Measurements from ENCODE around the gene LRP1B.

Gene LRP1B

GRCh38 chr2:141586985-141587384 is 543.8 kb downstream of the LRP1B start:
- no peak overlapping the region for H4K8ac ChIP-seq (ENCODE audit: low read depth, low read length)
- no peaks in the 10 kb centered on the region for H3K79me2 ChIP-seq (ENCODE audit: control insufficient read depth, insufficient read depth, low read length)
- no peak overlapping the region for H2AK5ac ChIP-seq (ENCODE audit: low read length)
- no peaks in the 10 kb centered on the region for H3K27me3 ChIP-seq (ENCODE audit: insufficient read depth, low read length, poor library complexity)
- H4K5ac ChIP-seq (ENCODE audit: low read length), result no peak overlapping the region
- no peak overlapping the region for H3K27ac ChIP-seq (ENCODE audit: low read depth, low read length)
- no CpG with 5 or more reads among the region's 1 CpG for WGBS (ENCODE audit: extremely low coverage, insufficient coverage, low lambda C conversion rate)
- H3K36me3 ChIP-seq (ENCODE audit: control insufficient read depth, insufficient read depth, low read length), result no peaks in the 10 kb centered on the region
- no peak overlapping the region for H2BK15ac ChIP-seq (replicated peaks; ENCODE audit: low read depth)
- DNase-seq, result no peak
- no peak overlapping the region for H3K56ac ChIP-seq (ENCODE audit: low read length)
- no peak overlapping the region for H3K4me2 ChIP-seq (ENCODE audit: low read length)
- H3K9ac ChIP-seq (ENCODE audit: low read length), result no peak overlapping the region
- H3K4me3 ChIP-seq (ENCODE audit: low read length), result no peak overlapping the region
- no peak overlapping the region for H2BK5ac ChIP-seq (ENCODE audit: low read length)
- H3K23ac ChIP-seq (ENCODE audit: low read length), result no peak overlapping the region
- no peaks in the 10 kb centered on the region for H3K4me1 ChIP-seq (ENCODE audit: control insufficient read depth, low read depth, low read length)
- no peaks in the 10 kb centered on the region for H3K79me1 ChIP-seq (ENCODE audit: low read length)
- H2BK120ac ChIP-seq (ENCODE audit: low read depth, low read length), result no peak overlapping the region
- H3K4ac ChIP-seq (ENCODE audit: low read depth, low read length), result no peak overlapping the region
- H3K18ac ChIP-seq (ENCODE audit: low read length), result no peak overlapping the region

GRCh38 chr2:141582213-141582612 is 548.6 kb downstream of the LRP1B start:
- peak; percentile 44 for DNase-seq
- Histone ChIP-seq H2BK5ac (ENCODE audit: low read length) (no peak overlapping the region), H3K18ac (ENCODE audit: low read length) (no peak overlapping the region), H3K4me1 (ENCODE audit: control insufficient read depth, low read depth, low read length) (no peaks in the 10 kb centered on the region), H2BK15ac (replicated peaks; ENCODE audit: low read depth) (no peak overlapping the region), H2AK5ac (ENCODE audit: low read length) (no peak overlapping the region), H3K4me2 (ENCODE audit: low read length) (no peak overlapping the region), H3K79me1 (ENCODE audit: low read length) (no peaks in the 10 kb centered on the region), H4K8ac (ENCODE audit: low read depth, low read length) (no peak overlapping the region), H4K5ac (ENCODE audit: low read length) (no peak overlapping the region), H2BK120ac (ENCODE audit: low read depth, low read length) (no peak overlapping the region), H3K4ac (ENCODE audit: low read depth, low read length) (no peak overlapping the region), H3K4me3 (ENCODE audit: low read length) (no peak overlapping the region), H3K27me3 (ENCODE audit: insufficient read depth, low read length, poor library complexity) (no peaks in the 10 kb centered on the region), H3K79me2 (ENCODE audit: control insufficient read depth, insufficient read depth, low read length) (no peaks in the 10 kb centered on the region), H3K56ac (ENCODE audit: low read length) (no peak overlapping the region), H3K9ac (ENCODE audit: low read length) (no peak overlapping the region), H3K36me3 (ENCODE audit: control insufficient read depth, insufficient read depth, low read length) (no peaks in the 10 kb centered on the region), H3K27ac (ENCODE audit: low read depth, low read length) (no peak overlapping the region), H3K23ac (ENCODE audit: low read length) (no peak overlapping the region)
- WGBS (ENCODE audit: extremely low coverage, insufficient coverage, low lambda C conversion rate), result no CpG with 5 or more reads among the region's 3 CpGs

- Histone ChIP-seq H2BK5ac (ENCODE audit: low read length) (no peak overlapping the region), H3K23ac (ENCODE audit: low read length) (no peak overlapping the region), H3K27ac (ENCODE audit: low read depth, low read length) (no peak overlapping the region), H4K8ac (ENCODE audit: low read depth, low read length) (no peak overlapping the region), H4K5ac (ENCODE audit: low read length) (no peak overlapping the region), H3K56ac (ENCODE audit: low read length) (no peak overlapping the region), H2BK120ac (ENCODE audit: low read depth, low read length) (no peak overlapping the region), H3K27me3 (ENCODE audit: insufficient read depth, low read length, poor library complexity) (no peaks in the 10 kb centered on the region), H3K4me3 (ENCODE audit: low read length) (no peak overlapping the region), H3K18ac (ENCODE audit: low read length) (no peak overlapping the region), H3K4me1 (ENCODE audit: control insufficient read depth, low read depth, low read length) (no peaks in the 10 kb centered on the region), H3K4me2 (ENCODE audit: low read length) (no peak overlapping the region), H3K4ac (ENCODE audit: low read depth, low read length) (no peak overlapping the region), H2AK5ac (ENCODE audit: low read length) (no peak overlapping the region), H2BK15ac (replicated peaks; ENCODE audit: low read depth) (no peak overlapping the region), H3K9ac (ENCODE audit: low read length) (no peak overlapping the region), H3K36me3 (ENCODE audit: control insufficient read depth, insufficient read depth, low read length) (no peaks in the 10 kb centered on the region), H3K79me2 (ENCODE audit: control insufficient read depth, insufficient read depth, low read length) (no peaks in the 10 kb centered on the region), H3K79me1 (ENCODE audit: low read length) (no peaks in the 10 kb centered on the region)
- WGBS (ENCODE audit: extremely low coverage, insufficient coverage, low lambda C conversion rate), result no CpG with 5 or more reads among the region's 5 CpGs
- DNase-seq, result no peak
Observed at GRCh38 chr2:141579071-141579470, 551.7 kb downstream of the LRP1B start.

GRCh38 chr2:141570474-141571131 is 560.2 kb downstream of the LRP1B start:
- no peak overlapping the region for H2BK120ac ChIP-seq (ENCODE audit: low read depth, low read length)
- H3K4me1 ChIP-seq (ENCODE audit: control insufficient read depth, low read depth, low read length), result peaks cover 2% of the 10 kb centered on the region
- H3K79me2 ChIP-seq (ENCODE audit: control insufficient read depth, insufficient read depth, low read length), result no peaks in the 10 kb centered on the region
- WGBS (ENCODE audit: extremely low coverage, insufficient coverage, low lambda C conversion rate), result no CpG with 5 or more reads among the region's 10 CpGs
- no peak overlapping the region for H3K4me2 ChIP-seq (ENCODE audit: low read length)
- H2BK5ac ChIP-seq (ENCODE audit: low read length), result no peak overlapping the region
- peak; percentile 84 for DNase-seq
- no peak overlapping the region for H4K8ac ChIP-seq (ENCODE audit: low read depth, low read length)
- no peak overlapping the region for H3K27ac ChIP-seq (ENCODE audit: low read depth, low read length)
- H3K27me3 ChIP-seq (ENCODE audit: insufficient read depth, low read length, poor library complexity), result no peaks in the 10 kb centered on the region
- no peak overlapping the region for H3K4me3 ChIP-seq (ENCODE audit: low read length)
- no peak overlapping the region for H3K9ac ChIP-seq (ENCODE audit: low read length)
- no peak overlapping the region for H3K56ac ChIP-seq (ENCODE audit: low read length)
- no peak overlapping the region for H3K18ac ChIP-seq (ENCODE audit: low read length)
- no peaks in the 10 kb centered on the region for H3K79me1 ChIP-seq (ENCODE audit: low read length)
- H3K4ac ChIP-seq (ENCODE audit: low read depth, low read length), result no peak overlapping the region
- H2AK5ac ChIP-seq (ENCODE audit: low read length), result no peak overlapping the region
- no peak overlapping the region for H4K5ac ChIP-seq (ENCODE audit: low read length)
- no peak overlapping the region for H2BK15ac ChIP-seq (replicated peaks; ENCODE audit: low read depth)
- no peak overlapping the region for H3K23ac ChIP-seq (ENCODE audit: low read length)
- no peaks in the 10 kb centered on the region for H3K36me3 ChIP-seq (ENCODE audit: control insufficient read depth, insufficient read depth, low read length)

DNA sequence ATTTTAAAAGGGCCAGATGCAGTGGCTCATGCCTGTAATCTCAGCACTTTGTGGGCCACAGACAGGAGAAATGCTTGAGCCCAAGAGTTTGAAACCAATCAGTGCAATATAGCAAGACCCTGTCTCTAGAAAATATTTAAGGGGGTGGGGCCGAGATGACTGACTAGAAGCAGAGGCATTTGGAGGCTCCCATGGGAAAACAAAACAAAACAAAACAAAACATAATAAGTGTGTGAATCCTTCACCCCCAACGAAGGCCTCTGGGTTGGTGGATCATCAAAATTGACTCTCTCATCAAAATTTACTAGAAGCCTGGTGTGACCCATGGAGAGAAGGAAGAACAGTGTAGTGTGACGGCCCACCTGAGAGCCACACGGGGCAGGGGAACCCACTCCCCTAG is 560.9 kb downstream of the LRP1B start:
- Histone ChIP-seq H3K56ac (ENCODE audit: low read length) (no peak overlapping the region), H2BK5ac (ENCODE audit: low read length) (no peak overlapping the region), H2BK15ac (replicated peaks; ENCODE audit: low read depth) (no peak overlapping the region), H3K79me2 (ENCODE audit: control insufficient read depth, insufficient read depth, low read length) (no peaks in the 10 kb centered on the region), H3K4me1 (ENCODE audit: control insufficient read depth, low read depth, low read length) (peaks cover 2% of the 10 kb centered on the region), H3K79me1 (ENCODE audit: low read length) (no peaks in the 10 kb centered on the region), H4K5ac (ENCODE audit: low read length) (no peak overlapping the region), H3K23ac (ENCODE audit: low read length) (no peak overlapping the region), H3K4me2 (ENCODE audit: low read length) (no peak overlapping the region), H3K9ac (ENCODE audit: low read length) (no peak overlapping the region), H4K8ac (ENCODE audit: low read depth, low read length) (no peak overlapping the region), H2AK5ac (ENCODE audit: low read length) (no peak overlapping the region), H3K27me3 (ENCODE audit: insufficient read depth, low read length, poor library complexity) (no peaks in the 10 kb centered on the region), H3K18ac (ENCODE audit: low read length) (no peak overlapping the region), H2BK120ac (ENCODE audit: low read depth, low read length) (no peak overlapping the region), H3K36me3 (ENCODE audit: control insufficient read depth, insufficient read depth, low read length) (no peaks in the 10 kb centered on the region), H3K4me3 (ENCODE audit: low read length) (no peak overlapping the region), H3K27ac (ENCODE audit: low read depth, low read length) (no peak overlapping the region), H3K4ac (ENCODE audit: low read depth, low read length) (no peak overlapping the region)
- no CpG with 5 or more reads among the region's 4 CpGs for WGBS (ENCODE audit: extremely low coverage, insufficient coverage, low lambda C conversion rate)
- DNase-seq, result no peak

DNA sequence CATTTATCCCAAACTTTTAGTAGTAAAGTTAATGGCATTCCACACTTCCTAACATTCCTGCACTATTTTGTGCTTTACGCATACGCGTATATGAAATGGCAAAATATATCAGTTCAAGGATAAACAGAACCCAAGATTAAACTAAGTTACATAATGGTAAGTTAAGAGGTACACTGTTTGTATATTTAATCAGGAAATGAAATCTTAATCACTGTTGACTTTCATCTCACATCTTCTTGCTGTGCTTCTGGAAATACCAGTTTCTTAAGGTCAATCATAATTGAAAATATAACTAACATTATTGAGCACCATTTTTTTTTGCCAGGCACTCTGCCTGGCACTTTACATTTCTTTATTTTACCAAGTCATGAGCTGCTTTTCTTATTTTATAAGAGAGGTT is 565.2 kb downstream of the LRP1B start:
- Histone ChIP-seq H3K18ac (ENCODE audit: low read length) (no peak overlapping the region), H3K27ac (ENCODE audit: low read depth, low read length) (no peak overlapping the region), H3K4me3 (ENCODE audit: low read length) (no peak overlapping the region), H2AK5ac (ENCODE audit: low read length) (no peak overlapping the region), H3K36me3 (ENCODE audit: control insufficient read depth, insufficient read depth, low read length) (no peaks in the 10 kb centered on the region), H4K5ac (ENCODE audit: low read length) (no peak overlapping the region), H3K4me2 (ENCODE audit: low read length) (no peak overlapping the region), H3K79me1 (ENCODE audit: low read length) (no peaks in the 10 kb centered on the region), H2BK5ac (ENCODE audit: low read length) (no peak overlapping the region), H3K56ac (ENCODE audit: low read length) (no peak overlapping the region), H3K4me1 (ENCODE audit: control insufficient read depth, low read depth, low read length) (peaks cover 2% of the 10 kb centered on the region), H2BK15ac (replicated peaks; ENCODE audit: low read depth) (no peak overlapping the region), H2BK120ac (ENCODE audit: low read depth, low read length) (no peak overlapping the region), H3K79me2 (ENCODE audit: control insufficient read depth, insufficient read depth, low read length) (no peaks in the 10 kb centered on the region), H3K27me3 (ENCODE audit: insufficient read depth, low read length, poor library complexity) (no peaks in the 10 kb centered on the region), H3K9ac (ENCODE audit: low read length) (no peak overlapping the region), H4K8ac (ENCODE audit: low read depth, low read length) (no peak overlapping the region), H3K23ac (ENCODE audit: low read length) (no peak overlapping the region), H3K4ac (ENCODE audit: low read depth, low read length) (no peak overlapping the region)
- whole genome bisulfite sequencing (ENCODE audit: extremely low coverage, insufficient coverage, low lambda C conversion rate), result no CpG with 5 or more reads among the region's 3 CpGs
- no peak for DNase-seq
